Measurements from ENCODE around the gene ALG1.
"Not testable (repeated sequence)": the region's sequence is repeated elsewhere in the genome, so short reads cannot be mapped to it uniquely, and the experiment has no call there.

The ALG1 gene

DNA sequence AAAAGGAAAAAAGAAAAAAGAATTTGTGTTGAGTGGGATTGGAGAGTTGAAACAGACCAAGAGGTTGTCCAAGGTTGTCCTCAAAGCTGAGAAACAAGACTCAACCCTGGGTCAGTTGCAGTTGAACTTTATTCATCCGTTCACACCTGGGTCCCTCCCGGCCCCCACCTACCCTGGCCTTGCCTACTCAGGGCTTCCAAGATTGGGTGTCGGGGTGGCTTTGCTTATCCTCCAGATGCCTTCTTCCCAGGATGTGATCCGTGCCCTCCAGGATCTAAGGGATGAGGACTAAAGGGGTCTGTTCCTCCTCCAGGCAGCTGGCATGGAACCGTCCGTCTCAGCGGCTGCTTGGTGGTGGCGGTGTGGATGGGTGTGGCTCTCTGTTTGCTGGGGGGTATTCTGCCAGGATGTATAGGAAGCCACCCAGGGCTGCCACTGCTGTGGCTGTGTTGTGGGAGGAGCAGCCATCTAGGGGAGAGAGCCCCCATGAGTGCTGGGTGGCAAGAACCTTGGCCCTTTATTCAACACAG lies 27.6 kb upstream of the ALG1 start:
- DNase-seq (ENCODE audit: low read depth): no peak
- TF ChIP-seq, protein P1, sequence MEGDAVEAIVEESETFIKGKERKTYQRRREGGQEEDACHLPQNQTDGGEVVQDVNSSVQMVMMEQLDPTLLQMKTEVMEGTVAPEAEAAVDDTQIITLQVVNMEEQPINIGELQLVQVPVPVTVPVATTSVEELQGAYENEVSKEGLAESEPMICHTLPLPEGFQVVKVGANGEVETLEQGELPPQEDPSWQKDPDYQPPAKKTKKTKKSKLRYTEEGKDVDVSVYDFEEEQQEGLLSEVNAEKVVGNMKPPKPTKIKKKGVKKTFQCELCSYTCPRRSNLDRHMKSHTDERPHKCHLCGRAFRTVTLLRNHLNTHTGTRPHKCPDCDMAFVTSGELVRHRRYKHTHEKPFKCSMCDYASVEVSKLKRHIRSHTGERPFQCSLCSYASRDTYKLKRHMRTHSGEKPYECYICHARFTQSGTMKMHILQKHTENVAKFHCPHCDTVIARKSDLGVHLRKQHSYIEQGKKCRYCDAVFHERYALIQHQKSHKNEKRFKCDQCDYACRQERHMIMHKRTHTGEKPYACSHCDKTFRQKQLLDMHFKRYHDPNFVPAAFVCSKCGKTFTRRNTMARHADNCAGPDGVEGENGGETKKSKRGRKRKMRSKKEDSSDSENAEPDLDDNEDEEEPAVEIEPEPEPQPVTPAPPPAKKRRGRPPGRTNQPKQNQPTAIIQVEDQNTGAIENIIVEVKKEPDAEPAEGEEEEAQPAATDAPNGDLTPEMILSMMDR (IDR thresholded peaks at IDR 0.05; ENCODE audit: low read length, missing control alignments): no peak

GRCh38 chr16:5044581-5044980 lies 27.1 kb upstream of the ALG1 start:
- DNase-seq (ENCODE audit: low read depth): not testable (repeated sequence)

More for the DNA sequence above, 27.6 kb upstream of the ALG1 start:
- no peak overlapping the region for H3K4me3 ChIP-seq (replicated peaks; ENCODE audit: low read depth, low read length)

DNA sequence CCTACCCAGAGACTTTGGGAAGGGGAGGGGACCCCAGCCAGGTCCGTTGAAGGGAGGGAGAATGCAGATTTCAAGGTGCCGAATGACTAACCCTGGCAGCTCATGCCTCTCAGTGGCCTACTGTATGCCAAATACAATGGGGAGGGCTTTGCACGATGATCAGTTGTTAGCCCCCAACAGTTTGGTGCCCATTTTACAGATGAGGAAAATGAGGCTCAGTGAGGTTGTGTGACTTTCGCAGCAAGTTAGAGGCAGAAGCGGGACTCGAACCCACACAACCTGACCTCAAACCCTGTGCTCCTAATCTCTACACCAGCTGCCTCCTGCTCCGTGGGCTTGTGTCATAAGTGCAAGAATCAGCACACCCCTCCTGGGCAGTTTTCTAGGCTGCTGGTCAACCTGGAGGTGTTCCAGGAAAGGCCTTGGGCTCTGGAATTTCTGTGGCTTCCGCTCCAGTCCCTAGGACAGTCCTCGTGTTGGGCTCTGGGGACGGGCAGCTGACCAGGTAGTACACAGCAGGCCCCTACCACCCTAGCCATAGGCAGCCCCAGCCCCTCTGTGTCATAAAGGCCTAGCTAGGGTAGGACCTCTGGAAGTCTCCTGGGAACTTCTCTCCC lies 26.0 kb upstream of the ALG1 start:
- no peak for DNase-seq (ENCODE audit: low read depth)
- TF ChIP-seq, protein P1 (IDR thresholded peaks at IDR 0.05; ENCODE audit: low read length, missing control alignments): no peak

More at GRCh38 chr16:5044581-5044980, 27.1 kb upstream of the ALG1 start:
- H3K4me3 ChIP-seq (replicated peaks; ENCODE audit: low read depth, low read length): not testable (repeated sequence)

DNA sequence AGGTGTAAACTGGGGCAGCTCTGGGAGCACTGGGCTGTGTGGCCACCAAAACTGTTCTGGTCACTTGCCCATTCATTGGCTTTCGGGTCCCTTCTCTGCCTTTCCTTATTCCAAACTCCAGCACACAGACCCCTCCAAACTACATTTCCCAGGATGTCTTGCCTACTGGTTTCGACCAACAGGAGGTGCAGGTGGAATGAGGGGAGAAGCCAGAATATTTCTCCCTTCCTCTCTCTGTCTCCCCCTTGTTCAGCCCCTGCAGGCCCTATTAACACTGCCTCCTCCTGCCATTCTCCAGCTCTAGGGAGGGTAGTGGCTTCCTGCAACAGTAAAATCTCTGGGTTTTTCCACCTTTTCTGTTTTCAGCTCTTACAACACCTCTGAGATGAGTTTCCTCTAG lies 24.7 kb upstream of the ALG1 start:
- TF ChIP-seq, protein P1 (IDR thresholded peaks at IDR 0.05; ENCODE audit: low read length, missing control alignments): no peak
- no peak for DNase-seq (ENCODE audit: low read depth)
- H3K4me3 ChIP-seq (replicated peaks; ENCODE audit: low read depth, low read length): no peak overlapping the region

More for the DNA sequence above, 26.0 kb upstream of the ALG1 start:
- H3K4me3 ChIP-seq (replicated peaks; ENCODE audit: low read depth, low read length): no peak overlapping the region

GRCh38 chr16:5054876-5055865 lies 16.5 kb upstream of the ALG1 start:
- no peak overlapping the region for H3K4me3 ChIP-seq (replicated peaks; ENCODE audit: low read depth, low read length)
- TF ChIP-seq, protein P1 (IDR thresholded peaks at IDR 0.05; ENCODE audit: low read length, missing control alignments): no peak
- DNase-seq (ENCODE audit: low read depth): no peak

GRCh38 chr16:5056352-5056751 lies 15.3 kb upstream of the ALG1 start:
- H3K4me3 ChIP-seq (replicated peaks; ENCODE audit: low read depth, low read length): no peak overlapping the region
- DNase-seq (ENCODE audit: low read depth): no peak
- TF ChIP-seq, protein P1 (IDR thresholded peaks at IDR 0.05; ENCODE audit: low read length, missing control alignments): peak; percentile 48

GRCh38 chr16:5058476-5058875 lies 13.2 kb upstream of the ALG1 start:
- no peak overlapping the region for H3K4me3 ChIP-seq (replicated peaks; ENCODE audit: low read depth, low read length)
- peak; percentile 38 for DNase-seq (ENCODE audit: low read depth)
- TF ChIP-seq, protein P1 (IDR thresholded peaks at IDR 0.05; ENCODE audit: low read length, missing control alignments): peak; percentile 40
